ENCODE results near the gene ATG9A.
"Not testable (repeated sequence)": the region's sequence is repeated elsewhere in the genome, so short reads cannot be mapped to it uniquely, and the experiment has no call there.

GRCh38 chr2:219200502-219201326 is 28.7 kb downstream of the ATG9A start:
- not testable (repeated sequence) for TF ChIP-seq CTCF (IDR thresholded peaks at IDR 0.05); ZFX (IDR thresholded peaks at IDR 0.05; ENCODE audit: borderline replicate concordance)

All from 22Rv1 (cell line).